HG02623 (cell line): ENCODE measurements around the gene SH3PXD2A.
"Not testable (repeated sequence)": the region's sequence is repeated elsewhere in the genome, so short reads cannot be mapped to it uniquely, and the experiment has no call there.

Experiments used
- ATAC-seq: cut with Tn5 transposase; IDR thresholded peaks from one replicate; pipeline ENCODE4 v1.9.1; 2021; ENCODE audit warnings: moderate library complexity; ENCODE audit not compliant: unreplicated experiment

SH3PXD2A gene

DNA sequence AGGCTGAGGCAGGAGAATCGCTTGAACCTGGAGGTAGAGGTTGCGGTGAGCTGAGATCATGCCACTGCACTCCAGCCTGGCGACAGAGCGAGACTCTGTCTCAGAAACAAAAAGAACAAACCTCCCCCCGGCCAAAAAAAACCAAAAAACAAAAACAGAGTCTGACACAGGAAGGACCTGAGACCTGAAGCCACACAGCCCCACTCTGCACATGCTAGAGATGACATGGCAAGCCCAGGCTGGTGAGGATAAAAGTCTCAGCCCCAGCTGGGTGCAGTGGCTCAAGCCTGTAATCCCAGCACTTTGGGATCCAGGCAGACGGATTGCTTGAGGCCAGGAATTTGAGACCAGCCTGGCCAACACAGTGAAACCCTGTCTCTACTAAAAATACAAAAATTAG lies 222.5 kb downstream of the SH3PXD2A start:
- not testable (repeated sequence) for ATAC-seq

DNA sequence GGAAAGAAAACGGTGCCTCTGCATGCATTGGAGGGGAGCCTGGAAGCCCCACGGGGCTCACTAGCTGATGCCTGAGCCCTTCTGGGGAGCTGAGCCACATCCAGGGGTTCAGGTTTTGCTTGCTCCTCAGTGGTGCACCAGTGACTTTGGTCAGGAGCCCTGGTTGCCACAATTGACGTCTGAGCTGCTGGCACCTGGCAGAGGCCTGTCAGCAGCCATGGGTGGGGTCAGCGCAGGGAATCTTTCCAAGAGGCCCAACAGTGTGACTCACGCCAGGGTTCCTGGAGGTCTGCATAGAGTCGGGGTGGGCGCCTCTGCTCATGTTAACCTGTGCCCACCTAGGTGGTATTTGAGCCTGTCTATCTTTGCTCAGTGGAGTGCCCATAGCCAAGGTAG lies 223.1 kb downstream of the SH3PXD2A start:
- ATAC-seq = no peak

DNA sequence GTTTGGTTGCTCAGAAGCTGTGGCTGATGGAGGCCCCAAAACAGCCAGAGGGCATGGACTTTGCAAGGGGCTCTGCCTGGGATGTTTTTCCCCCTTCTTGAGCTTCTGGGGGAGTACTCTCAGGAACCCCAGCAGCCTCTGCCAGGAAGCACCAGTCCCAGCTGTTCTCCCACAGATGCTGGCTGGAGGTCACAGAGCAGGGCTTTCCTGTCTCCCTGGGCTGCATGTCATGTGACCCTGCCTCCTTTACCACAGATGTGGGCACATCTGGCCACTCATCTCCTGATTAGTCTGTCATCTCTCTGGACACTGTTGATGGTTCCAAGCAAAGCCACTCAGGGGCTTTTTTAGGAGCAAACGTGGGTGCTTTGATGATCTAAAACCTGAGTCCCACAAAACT lies 225.2 kb downstream of the SH3PXD2A start:
- no peak for ATAC-seq

DNA sequence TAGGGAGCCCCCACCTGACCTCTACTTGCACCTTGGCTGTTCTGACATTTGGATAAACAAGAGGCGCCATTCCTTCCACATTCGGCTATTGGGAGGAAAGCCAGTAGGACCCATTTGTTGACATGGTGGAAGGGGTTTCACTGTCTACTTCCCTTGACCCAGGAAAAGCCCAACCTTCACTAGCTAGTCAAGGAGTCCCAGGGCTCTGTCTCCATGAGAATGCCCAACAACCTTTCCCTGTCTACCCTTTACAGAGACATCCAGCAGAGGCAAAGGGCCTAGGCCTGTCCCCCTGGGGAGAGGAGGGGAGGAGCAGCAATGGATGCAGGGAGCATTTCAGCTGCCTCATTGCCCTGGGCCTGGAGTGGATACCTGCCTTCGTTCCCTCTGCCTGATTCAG lies 225.8 kb downstream of the SH3PXD2A start:
- ATAC-seq = no peak

DNA sequence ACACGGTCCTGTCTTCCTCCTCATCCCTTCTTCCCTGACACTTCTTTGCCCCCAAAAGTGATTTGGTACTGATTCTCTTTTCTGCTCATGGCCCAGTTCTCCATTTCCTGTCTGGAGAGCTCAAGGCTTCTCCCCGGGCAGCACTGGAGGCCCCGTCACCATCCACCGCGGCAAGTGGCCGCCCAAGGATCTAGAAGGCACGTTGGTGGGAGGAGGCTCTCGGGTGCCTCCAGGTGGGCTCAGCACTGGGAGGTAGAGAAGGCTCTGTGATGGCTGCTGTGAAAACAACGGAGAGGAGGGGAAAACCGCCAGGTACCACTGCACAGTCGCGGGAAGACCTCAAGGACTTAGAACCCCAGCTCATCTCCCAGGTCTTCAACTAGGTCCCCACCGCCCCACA lies 227.5 kb downstream of the SH3PXD2A start:
- no peak for ATAC-seq

DNA sequence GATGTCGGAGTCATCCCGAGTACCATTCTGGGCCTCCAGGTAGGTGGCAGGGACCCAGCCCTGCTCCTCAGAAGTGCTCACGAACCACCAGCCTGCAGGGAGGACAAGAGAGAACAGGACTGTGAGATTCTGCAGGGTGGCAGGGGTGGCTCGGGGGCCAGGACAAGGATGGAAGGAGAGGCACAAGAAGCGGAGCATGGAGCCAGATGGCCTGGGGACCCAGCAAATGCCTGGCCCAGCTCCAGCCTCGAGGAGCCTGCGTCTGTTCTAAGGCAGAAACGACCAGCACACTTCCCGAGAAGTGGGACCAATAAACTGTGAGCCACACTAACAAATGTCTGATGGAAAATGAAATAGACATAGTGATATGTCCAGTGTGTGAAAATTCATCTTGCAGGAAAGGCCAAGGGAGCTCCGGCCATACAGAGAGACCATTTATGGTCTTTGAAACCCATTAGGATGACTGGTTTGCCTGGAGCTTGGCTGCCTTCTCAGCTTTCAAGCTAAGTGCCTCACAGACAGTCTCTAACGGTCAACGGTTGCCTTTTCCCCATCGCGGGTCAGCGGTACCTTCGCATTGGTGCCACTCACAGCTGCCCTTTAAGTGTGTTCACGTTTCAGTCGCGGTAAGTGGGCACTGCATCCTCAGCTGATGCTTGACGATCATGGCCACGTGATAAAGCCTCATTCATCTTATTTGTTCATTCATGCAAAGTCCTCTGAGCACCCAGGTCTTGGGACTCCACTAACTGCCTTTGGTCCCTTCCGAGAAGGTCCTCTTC lies 228.1 kb downstream of the SH3PXD2A start:
- no peak for ATAC-seq

DNA sequence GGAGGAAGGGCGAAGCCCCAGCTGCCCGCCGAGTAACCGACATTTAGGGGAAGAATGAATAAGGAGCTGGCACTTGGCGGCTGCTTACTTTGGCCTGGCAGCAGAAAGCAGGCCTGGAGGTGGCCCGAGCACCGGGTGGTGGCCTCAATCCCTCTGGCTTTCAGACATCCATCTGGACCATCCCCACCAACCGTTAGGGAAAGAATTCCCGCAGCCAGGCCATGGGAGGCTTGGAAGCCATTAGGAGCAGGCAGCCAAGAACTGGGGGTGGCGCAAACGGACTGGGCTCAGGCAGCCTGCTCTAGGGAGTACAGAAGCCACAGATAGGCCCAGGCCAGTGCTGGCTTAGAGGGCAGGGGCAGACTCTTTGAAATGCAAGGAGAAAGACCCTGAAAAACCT lies 229.2 kb downstream of the SH3PXD2A start:
- no peak for ATAC-seq

DNA sequence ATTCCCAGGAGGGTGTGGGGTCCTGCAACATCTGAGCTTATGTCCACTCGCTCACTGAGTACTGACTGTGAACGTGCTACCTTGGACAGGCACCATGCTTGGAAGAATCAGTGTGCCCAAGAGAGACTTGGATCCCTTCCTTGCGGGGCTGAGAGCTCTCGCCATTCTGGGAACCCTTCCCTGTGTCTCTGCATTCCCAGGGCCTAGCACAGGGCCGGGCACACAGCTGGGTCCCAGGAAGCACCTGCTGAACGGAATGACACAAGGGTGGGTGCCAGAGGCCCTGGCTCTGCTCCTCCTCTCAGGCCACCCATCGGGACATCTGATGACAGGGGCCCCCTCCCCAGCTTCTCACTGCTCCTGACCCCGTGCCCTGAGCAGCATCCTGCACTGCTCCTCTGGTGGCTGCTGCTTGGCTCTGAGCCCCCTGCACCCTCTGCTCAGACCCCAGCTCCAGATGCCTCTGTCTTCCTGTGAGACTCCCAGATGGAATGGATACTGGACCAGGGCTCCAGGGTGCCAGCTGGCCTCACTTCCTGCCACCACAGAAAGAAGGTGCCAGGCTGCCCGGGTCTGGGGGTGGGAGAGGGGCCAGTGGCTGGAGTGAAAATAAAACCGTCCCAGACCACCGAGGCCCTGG lies 232.3 kb downstream of the SH3PXD2A start:
- ATAC-seq = no peak

DNA sequence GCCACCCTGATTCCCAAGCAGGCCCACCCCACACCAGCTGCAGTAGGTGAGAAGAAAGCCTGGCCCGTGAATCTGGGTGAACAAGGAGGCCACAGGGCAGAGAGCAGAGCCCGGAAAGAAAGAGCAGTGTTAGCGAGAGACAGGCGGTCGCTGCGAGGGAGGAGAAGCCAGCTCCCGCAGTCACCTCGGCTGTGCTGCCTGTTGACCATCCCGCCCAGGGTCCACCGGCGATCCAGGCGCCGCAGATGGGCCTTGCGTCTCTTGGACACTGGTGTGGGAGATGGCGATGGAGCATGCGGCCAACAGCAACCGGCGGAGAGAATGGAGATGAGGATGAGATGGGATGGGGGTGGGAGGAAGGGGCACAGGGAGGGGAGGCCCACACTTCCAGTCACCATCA lies 233.1 kb downstream of the SH3PXD2A start:
- no peak for ATAC-seq

DNA sequence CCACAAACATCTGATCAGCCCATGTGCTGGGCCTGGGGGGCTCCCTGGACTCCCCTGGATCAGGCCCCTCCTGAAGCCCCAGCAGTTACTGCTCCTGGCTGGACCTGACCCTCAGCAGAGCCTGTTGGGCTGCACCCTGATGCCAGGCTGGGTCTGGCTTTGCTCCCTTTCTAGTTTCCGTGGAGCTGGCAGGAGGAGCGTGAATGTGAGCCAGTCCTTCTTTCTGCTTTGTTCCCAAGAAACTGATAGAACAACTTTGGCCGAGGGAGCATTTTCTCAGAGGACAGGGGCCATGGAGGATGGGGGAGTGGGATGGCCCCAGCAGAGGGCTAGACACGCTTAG lies 233.6 kb downstream of the SH3PXD2A start:
- no peak for ATAC-seq

DNA sequence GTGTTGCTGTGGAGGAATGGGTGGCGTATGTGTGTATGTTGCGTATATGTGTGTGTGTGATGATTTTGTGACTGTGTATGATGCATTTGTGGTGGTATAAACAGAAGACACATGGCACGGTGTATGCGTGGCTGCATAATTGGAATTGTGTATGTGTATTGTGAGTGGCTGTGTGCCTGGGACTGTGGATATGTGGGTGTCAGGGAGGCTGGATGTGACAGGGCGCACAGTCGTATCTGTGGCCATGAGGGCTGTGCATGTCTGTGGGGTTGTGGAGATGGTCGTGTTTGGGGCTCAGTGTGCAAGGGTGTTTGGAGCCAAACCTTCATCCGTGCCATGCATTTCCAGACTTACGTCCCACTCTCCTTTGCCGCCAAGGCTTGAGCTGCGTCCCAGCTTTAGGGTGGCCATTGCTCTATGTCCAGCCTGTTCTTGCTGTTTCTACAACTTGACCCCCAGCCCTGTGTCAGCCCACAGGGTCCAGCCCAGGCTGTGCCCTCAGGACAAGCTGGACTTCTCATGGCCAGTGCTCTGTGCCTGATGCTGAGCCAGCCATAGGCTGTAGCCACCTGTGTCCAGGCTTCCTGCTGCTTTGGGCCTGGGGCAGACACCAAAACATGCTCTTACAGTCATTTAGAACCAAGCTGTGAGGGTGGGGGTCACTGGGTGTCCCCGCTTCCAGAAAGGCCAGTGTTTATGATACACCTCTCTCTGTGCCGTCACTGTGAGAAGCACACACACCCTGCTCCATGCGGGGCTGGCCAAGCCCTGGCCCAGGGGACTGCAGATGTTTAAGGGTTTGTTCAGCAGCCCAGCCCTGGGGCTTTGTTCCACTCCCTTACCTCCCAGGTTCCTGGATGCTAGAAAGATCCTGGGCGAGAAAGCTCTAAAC lies 234.2 kb downstream of the SH3PXD2A start:
- ATAC-seq = no peak

DNA sequence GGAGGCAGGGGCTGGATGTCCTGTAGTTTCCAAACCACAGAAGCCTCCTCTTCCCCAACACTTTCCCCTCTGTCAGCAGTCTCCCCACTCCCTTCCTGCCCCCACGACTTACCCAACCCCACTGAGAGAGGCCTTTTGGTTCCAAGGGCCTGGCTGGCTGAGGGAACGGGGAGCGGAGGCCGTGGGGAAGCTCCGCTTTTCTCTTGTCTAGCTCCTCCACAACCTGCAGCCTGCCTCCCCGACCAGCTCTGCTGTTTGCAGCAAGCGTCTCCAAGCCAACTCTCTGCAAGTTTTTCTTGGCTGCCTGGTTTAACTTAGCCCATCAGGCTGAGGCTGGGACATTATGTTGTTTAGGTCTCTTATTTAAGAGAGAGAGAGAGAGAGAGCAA lies 235.0 kb downstream of the SH3PXD2A start:
- no peak for ATAC-seq

DNA sequence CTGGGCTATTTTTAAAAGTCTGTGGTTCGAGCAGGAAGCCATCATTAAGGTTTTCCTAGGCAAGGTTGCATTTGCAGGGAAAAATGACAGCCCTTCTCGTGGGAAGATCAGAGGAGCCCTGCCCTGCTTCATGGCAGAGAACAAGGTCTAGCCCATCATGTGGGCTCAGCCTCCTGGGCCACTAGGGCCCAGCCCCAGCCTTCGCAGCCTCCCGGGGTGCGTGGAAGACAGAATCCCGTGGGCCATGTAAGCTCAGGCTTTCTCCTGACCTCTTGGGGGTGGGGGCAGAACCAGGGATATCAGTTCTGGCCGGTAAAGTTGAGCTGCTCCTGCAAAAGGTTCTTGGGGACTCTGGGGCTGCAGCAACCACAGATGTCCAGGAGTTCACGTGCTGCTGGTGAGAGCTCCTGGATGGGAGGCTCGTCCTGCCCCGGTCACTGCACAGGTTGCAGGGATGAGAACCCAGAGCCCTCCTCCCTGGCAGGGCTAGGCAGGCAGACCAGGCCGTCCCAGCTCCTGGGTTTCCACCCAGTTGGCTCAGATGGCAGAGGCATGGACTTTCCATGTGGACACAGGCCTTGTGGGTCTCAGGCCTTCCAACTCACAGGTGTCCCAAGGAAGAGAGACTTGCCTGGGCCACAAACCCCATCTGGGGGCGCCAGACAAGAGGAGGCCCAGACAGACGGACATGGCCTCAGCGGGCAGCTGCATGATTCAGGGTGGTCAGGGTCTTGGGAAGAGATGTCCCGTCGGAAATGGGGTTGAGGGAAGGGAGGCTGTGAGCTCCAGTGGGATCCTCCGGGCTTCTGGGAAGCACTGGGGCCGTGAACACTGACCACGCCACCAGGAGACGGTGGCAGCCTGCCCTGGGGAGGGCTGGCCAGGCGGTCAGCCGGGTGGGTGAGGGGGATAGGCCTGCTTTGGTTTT lies 235.7 kb downstream of the SH3PXD2A start:
- no peak for ATAC-seq

DNA sequence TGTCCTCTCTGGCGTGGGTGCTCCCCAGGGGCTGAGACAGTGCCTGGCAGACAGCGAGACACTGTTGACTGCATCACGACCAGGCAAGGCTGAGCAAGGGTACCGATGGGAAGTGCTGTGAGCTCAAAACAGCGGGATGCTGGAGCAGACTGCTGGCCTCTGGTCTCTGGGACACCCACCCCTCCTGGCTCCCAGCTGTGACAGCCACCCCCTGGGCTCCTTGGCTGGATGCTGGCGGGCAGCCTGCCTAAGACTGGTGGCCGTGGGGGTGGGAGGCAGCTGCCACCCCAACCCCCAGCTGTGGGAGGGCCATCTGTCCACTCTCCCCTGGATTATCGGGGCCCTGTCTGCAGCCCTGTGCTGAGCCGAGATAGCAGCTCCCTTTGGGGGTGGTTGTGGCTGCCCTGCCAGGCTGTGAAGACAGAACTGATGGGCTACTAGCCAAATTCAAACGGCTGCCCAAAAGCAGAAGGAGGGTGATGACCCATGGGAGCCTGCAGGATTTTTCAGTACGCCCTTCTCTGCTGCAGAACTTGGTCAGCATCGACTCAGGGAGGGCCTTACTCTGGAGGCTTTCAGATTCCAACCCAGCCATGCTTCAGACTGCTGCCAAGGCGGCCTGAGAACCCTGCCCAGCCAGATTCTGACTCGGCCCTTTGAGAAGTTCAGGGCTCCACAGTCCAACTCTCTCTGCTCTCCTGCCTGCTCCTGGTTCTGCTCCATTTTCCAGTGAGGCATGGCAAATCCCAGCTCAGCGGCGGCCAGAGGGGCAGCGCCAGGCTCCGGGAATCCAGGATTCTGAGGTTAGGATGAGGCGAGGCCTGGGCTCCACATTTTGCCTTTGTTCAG lies 236.6 kb downstream of the SH3PXD2A start:
- ATAC-seq = no peak

DNA sequence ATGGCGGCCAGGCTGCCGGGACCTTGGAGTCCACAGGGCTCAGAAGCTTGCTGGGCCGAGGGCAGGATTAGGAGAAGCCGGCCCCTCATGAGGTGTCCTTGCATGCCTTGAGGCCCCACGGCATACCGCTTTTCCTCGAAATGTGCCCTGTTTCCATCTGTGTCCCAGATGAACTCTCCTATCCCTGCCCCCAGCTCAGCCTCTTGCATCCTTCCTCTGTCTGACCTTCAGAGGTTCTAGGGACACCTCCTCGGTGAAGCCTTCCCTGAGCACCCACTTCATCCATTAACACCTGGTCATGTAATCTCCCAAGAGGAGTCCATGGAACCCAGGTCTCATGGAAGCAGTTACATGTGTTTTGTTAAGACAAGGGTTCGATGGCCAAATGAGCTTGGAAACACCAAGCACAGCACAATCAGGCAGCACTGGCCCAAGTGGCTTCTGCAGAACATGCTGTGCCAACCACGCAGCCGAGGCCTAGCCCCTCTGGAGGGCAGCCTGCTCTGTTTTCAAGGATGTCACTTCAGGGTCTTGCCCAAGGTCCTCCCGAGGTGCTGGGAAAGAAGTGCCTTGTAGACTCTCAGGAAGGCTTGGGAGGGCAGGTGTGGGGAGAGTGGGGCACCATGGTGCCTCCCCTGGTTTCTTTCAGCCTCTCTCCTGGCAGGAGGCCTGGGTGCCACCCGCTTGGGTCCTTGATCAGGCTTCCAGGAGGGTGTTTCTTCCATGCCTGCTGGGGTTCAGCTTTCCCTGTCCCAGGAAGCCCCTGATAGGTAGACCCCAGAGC lies 237.6 kb downstream of the SH3PXD2A start:
- no peak for ATAC-seq

DNA sequence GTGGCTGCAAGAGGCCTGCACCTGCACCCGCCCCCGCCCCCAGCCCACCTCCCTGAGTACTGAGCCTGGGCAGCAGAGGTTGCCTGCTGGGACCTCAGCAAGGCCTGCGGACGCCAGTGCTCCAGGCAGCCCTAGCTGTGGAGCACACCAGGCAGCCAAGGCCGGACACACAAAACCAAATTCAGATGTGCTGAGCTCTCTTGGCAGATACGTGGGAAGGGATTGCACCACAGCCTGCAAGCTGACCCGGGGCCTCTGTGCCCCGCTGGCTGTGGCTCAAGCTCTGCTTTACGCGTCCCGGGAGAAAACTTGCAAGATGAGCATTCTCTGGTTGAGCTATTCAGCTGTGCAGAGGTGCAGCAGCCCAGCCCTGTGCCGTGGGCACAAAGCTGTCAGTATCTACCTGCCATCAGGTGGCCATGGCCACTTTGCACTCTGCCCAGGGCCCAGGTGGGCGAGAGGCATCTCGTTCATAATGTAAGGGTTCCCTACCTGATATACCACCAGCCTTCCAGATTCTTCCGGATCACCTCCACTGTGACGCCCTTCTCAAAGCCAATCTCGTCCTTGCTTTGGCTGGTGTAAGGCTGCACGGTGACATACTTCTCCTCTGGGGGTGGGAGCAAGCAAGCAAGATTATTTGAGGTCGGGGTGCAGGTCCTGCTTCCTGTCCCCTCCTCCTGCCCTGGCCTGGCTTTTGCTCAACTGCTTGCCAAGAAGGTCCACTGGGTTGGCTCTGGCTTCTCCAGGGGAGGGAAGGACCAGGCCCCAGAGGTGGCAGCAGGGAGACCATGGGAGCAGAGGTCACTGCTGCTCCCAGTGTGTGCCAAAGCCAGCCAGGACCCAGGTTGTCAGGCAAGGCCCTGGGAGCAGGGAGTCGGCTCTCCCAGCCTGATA lies 238.4 kb downstream of the SH3PXD2A start:
- no peak for ATAC-seq

DNA sequence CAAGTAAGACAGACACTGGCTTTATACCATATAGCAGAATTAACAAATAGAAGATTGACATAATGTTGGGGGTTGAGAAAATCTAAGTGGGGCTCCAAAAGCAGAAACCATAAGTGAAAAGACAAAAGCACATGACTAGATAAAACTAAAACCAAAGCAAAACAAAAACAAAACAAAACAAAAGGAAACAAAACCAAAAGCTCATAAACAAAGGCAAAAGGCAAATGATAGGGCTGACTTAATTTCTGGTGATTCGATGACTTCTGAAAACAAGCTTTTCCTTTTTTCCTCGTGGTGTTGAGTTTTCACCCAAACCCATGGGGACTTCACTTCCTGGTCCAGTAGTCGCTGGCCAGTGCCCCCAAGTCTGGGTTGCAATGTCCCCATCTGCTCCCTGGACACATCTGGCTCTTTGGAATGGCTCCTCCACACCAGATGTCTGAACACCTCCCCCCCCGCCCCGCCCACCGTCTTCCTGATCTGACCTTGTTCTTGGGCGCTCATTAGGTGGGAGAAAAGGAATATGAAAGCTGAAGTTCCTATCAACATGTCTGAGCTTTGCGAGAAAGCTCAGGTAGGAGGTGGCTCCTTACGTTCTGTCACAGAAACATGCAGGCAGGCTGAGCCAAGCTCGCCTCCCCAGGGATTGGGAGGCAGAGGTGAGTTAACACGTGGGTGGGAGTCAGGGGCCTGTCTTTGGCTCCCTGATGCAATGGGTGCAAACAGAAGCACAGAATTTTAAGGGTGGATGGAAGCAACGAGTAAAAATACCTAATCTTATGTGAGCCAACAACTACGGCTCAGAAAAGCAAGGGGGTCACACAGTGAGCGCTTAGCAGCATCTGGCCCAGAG lies 240.8 kb downstream of the SH3PXD2A start:
- no peak for ATAC-seq
